Adipose tissue (tissue), 3 donors: Measurements from ENCODE around the gene IGSF21. TPM values are rescaled to one million over a fixed set of nuclear protein-coding genes. Genes with fewer than 3 reads are reported as not detected.

Experiments
- H3K27ac ChIP-seq: one replicate; pipeline ENCODE4 v1.5.1; 2013; ENCODE audit warnings: low read depth, low read length
- WGBS, 3 donors: extraction: QIAGEN DNeasy Blood & Tissue Kit; methylation state at CpG; one replicate each; pipeline ENCODE4 v1.1.7; 2013; 5-methylcytosine and 5-hydroxymethylcytosine counted together
- polyA plus RNA-seq, 3 donors: library from polyadenylated mRNA; stranded (reverse); fragments of 200-250 nt; gene quantifications; one replicate each; pipeline ENCODE4 v1.2.3, GENCODE V29; 2013
- donor health status: healthy with polysubstance abuse.
- donor health status: Bipolar disorder and iron deficiency.
- donor health status: healthy.

The IGSF21 gene
- polyA plus RNA-seq, 3 donors: 0.46 to 0.90 (median 0.48) TPM

GRCh38 chr1:18320051-18320450 lies 212.5 kb downstream of the IGSF21 start:
- H3K27ac ChIP-seq: no peak overlapping the region
- 37 to 55% (median 54%) methylated on average over 7 of the region's 7 CpGs for whole genome bisulfite sequencing, 3 donors

- H3K27ac ChIP-seq: no peak overlapping the region
- 58 to 80% (median 59%) methylated on average over 20 of the region's 20 CpGs for WGBS, 3 donors
Measured at GRCh38 chr1:18322368-18323032, 214.9 kb downstream of the IGSF21 start.

GRCh38 chr1:18323259-18323658 lies 215.7 kb downstream of the IGSF21 start:
- H3K27ac ChIP-seq: no peak overlapping the region
- WGBS, 3 donors: 59 to 76% (median 68%) methylated on average over 7 of the region's 7 CpGs

- WGBS, 3 donors: 72 to 85% (median 83%) methylated on average over 10 of the region's 10 CpGs
- no peak overlapping the region for H3K27ac ChIP-seq
Measured at GRCh38 chr1:18324246-18324645, 216.6 kb downstream of the IGSF21 start.

GRCh38 chr1:18325136-18325535 lies 217.5 kb downstream of the IGSF21 start:
- whole genome bisulfite sequencing, 3 donors: 72 to 77% (median 75%) methylated on average over 7 of the region's 7 CpGs
- H3K27ac ChIP-seq: no peak overlapping the region

GRCh38 chr1:18326211-18326897 lies 218.8 kb downstream of the IGSF21 start:
- no peak overlapping the region for H3K27ac ChIP-seq
- WGBS, 3 donors: 24 to 50% (median 32%) methylated on average over 7 of the region's 7 CpGs

GRCh38 chr1:18327650-18328049 lies 220.1 kb downstream of the IGSF21 start:
- H3K27ac ChIP-seq: no peak overlapping the region
- 36 to 62% (median 54%) methylated on average over 2 of the region's 2 CpGs for WGBS, 3 donors

GRCh38 chr1:18328803-18329202 lies 221.2 kb downstream of the IGSF21 start:
- no peak overlapping the region for H3K27ac ChIP-seq
- 33 to 49% (median 44%) methylated on average over 4 of the region's 4 CpGs for WGBS, 3 donors

- no peak overlapping the region for H3K27ac ChIP-seq
- WGBS, 3 donors: 53 to 80% (median 77%) methylated on average over 9 of the region's 9 CpGs
Measured at GRCh38 chr1:18329469-18330253, 222.1 kb downstream of the IGSF21 start.

- 19 to 36% (median 30%) methylated on average over 6 of the region's 6 CpGs for WGBS, 3 donors
- no peak overlapping the region for H3K27ac ChIP-seq
Measured at GRCh38 chr1:18332576-18332975, 225.0 kb downstream of the IGSF21 start.

GRCh38 chr1:18333220-18333619 lies 225.6 kb downstream of the IGSF21 start:
- H3K27ac ChIP-seq: no peak overlapping the region
- WGBS, 3 donors: 66 to 79% (median 73%) methylated on average over 3 of the region's 3 CpGs

GRCh38 chr1:18336801-18337200 lies 229.2 kb downstream of the IGSF21 start:
- WGBS, 3 donors: 58 to 81% (median 60%) methylated on average over 4 of the region's 4 CpGs
- no peak overlapping the region for H3K27ac ChIP-seq

- H3K27ac ChIP-seq: no peak overlapping the region
- 51 to 76% (median 75%) methylated on average over 9 of the region's 9 CpGs for WGBS, 3 donors
Measured at GRCh38 chr1:18337757-18338156, 230.2 kb downstream of the IGSF21 start.

- WGBS, 3 donors: 78 to 81% (median 80%) methylated on average over 11 of the region's 11 CpGs
- no peak overlapping the region for H3K27ac ChIP-seq
Measured at GRCh38 chr1:18339161-18339560, 231.6 kb downstream of the IGSF21 start.

GRCh38 chr1:18340158-18340764 lies 232.7 kb downstream of the IGSF21 start:
- WGBS, 3 donors: 61 to 76% (median 63%) methylated on average over 2 of the region's 2 CpGs

GRCh38 chr1:18340787-18341186 lies 233.2 kb downstream of the IGSF21 start:
- H3K27ac ChIP-seq: no peak overlapping the region
- WGBS, 3 donors: 56 to 68% (median 60%) methylated on average over 2 of the region's 2 CpGs

More at GRCh38 chr1:18340158-18340764, 232.7 kb downstream of the IGSF21 start:
- no peak overlapping the region for H3K27ac ChIP-seq

GRCh38 chr1:18341291-18342069 lies 233.9 kb downstream of the IGSF21 start:
- WGBS, 3 donors: 64 to 76% (median 72%) methylated on average over 5 of the region's 5 CpGs

GRCh38 chr1:18342744-18343143 lies 235.1 kb downstream of the IGSF21 start:
- no peak overlapping the region for H3K27ac ChIP-seq
- WGBS, 3 donors: 79 to 84% (median 81%) methylated on average over 4 of the region's 4 CpGs

More at GRCh38 chr1:18341291-18342069, 233.9 kb downstream of the IGSF21 start:
- H3K27ac ChIP-seq: no peak overlapping the region
